ENCODE results near the gene ZC2HC1C. TPM values are rescaled to one million over a fixed set of nuclear protein-coding genes. Genes with fewer than 3 reads are reported as not detected.

ZC2HC1C gene
- total RNA-seq, 1 experiment from 2014 or later, result 1.4 TPM

DNA sequence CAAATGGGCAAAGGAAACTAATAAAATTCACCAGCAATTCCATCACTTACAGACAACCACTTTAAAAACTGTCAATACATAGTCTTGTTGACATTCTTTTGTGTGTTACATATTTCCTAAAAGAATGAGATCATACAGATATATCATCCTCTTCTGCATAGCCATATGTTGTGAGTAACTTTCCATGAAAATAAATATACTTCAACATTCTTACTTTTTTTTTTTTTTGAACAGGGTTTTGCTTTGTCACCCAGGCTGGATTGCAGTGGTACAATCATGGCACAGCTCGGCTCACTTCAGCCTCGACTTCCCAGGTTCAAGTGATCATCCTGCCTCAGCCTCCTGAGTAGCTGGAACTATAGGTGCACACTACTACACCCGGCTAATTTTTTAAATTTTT is 20.9 kb downstream of the ZC2HC1C start:
- no peak overlapping the region for H3K14ac ChIP-seq (ENCODE audit: insufficient read depth, low read length)
- H2BK12ac ChIP-seq (ENCODE audit: insufficient read length, low read depth, low read length), result no peak overlapping the region
- H3K4me2 ChIP-seq (ENCODE audit: insufficient read depth, insufficient read length, low read length), result no peak overlapping the region
- no peaks in the 10 kb centered on the region for H3K23me2 ChIP-seq (ENCODE audit: insufficient read length, low read depth, low read length, poor library complexity, severe bottlenecking)
- H2BK120ac ChIP-seq (ENCODE audit: low read depth, low read length, poor library complexity, severe bottlenecking), result no peak overlapping the region
- H2BK15ac ChIP-seq (ENCODE audit: low read depth, low read length), result no peak overlapping the region
- no peak overlapping the region for H3K4ac ChIP-seq (ENCODE audit: low read depth, low read length)
- H3K18ac ChIP-seq (ENCODE audit: insufficient read length, low read depth, low read length), result no peak overlapping the region
- H2BK20ac ChIP-seq (ENCODE audit: low read depth, low read length, poor library complexity, severe bottlenecking), result no peak overlapping the region
- Mint-ChIP-seq H3K4me3 (no peak overlapping the region), H3K4me1 (peaks cover 7 to 8% of the 10 kb centered on the region in 2 experiments), H3K36me3 (ENCODE audit: insufficient read depth in 1 of 3, low read depth in 3 of 3) (peaks cover 19 to 63% (median 58%) of the 10 kb centered on the region in 3 experiments; a peak in 6 of 7 replicates), H3K27me3 (ENCODE audit: low read depth) (no peaks in the 10 kb centered on the region), H3K27ac (no peak overlapping the region), H3K9me3 (no peaks in the 10 kb centered on the region)
- H3K27me3 ChIP-seq (ENCODE audit: insufficient read depth, low read length), result no peaks in the 10 kb centered on the region
- no CpG with 5 or more reads among the region's 3 CpGs for WGBS (ENCODE audit: extremely low coverage, insufficient read length, low lambda C conversion rate)
- no peaks in the 10 kb centered on the region for H3K9me3 ChIP-seq (ENCODE audit: control insufficient read depth, low read depth, low read length)
- no peaks in the 10 kb centered on the region for H3K4me1 ChIP-seq (ENCODE audit: insufficient read depth, low read length)
- no peak overlapping the region for H4K91ac ChIP-seq (ENCODE audit: insufficient read length, low read depth, low read length)
- no peak overlapping the region for H3K56ac ChIP-seq (ENCODE audit: insufficient read length, low read depth, low read length)
- H3T11ph ChIP-seq (ENCODE audit: low read length), result no peak overlapping the region
- H3K23ac ChIP-seq (ENCODE audit: insufficient read length, low read depth, low read length), result no peak overlapping the region
- H3K79me1 ChIP-seq (ENCODE audit: insufficient read depth, low read depth, low read length, poor library complexity, severe bottlenecking), result no peaks in the 10 kb centered on the region
- H4K8ac ChIP-seq (replicated peaks; ENCODE audit: insufficient read length, low read depth, low read length), result no peak overlapping the region
- DNase-seq, result no peak
- no peak overlapping the region for H2AFZ ChIP-seq (ENCODE audit: low read length)
- H3K79me2 ChIP-seq (ENCODE audit: insufficient read depth, low read length), result no peaks in the 10 kb centered on the region
- H4K5ac ChIP-seq (ENCODE audit: insufficient read length, low read depth, low read length), result no peak overlapping the region
- no peak overlapping the region for H2AK5ac ChIP-seq (ENCODE audit: insufficient read length, low read length)
- no peak overlapping the region for H3K9ac ChIP-seq (ENCODE audit: extremely low read depth, insufficient read length, low read length)
- no peak overlapping the region for H2BK5ac ChIP-seq (ENCODE audit: insufficient read length, low read length)
- H3K27ac ChIP-seq (ENCODE audit: insufficient read length, low read depth, low read length), result no peak overlapping the region
- TF ChIP-seq, protein P1, sequence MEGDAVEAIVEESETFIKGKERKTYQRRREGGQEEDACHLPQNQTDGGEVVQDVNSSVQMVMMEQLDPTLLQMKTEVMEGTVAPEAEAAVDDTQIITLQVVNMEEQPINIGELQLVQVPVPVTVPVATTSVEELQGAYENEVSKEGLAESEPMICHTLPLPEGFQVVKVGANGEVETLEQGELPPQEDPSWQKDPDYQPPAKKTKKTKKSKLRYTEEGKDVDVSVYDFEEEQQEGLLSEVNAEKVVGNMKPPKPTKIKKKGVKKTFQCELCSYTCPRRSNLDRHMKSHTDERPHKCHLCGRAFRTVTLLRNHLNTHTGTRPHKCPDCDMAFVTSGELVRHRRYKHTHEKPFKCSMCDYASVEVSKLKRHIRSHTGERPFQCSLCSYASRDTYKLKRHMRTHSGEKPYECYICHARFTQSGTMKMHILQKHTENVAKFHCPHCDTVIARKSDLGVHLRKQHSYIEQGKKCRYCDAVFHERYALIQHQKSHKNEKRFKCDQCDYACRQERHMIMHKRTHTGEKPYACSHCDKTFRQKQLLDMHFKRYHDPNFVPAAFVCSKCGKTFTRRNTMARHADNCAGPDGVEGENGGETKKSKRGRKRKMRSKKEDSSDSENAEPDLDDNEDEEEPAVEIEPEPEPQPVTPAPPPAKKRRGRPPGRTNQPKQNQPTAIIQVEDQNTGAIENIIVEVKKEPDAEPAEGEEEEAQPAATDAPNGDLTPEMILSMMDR (conservative IDR thresholded peaks at IDR 0.05), result no peak
- no peaks in the 10 kb centered on the region for H4K20me1 ChIP-seq (ENCODE audit: control insufficient read depth, insufficient read depth, insufficient read length)
